Endothelial cell of umbilical vein (primary cell): Measurements from ENCODE around the gene ENPEP. TPM values are rescaled to one million over a fixed set of nuclear protein-coding genes. Genes with fewer than 3 reads are reported as not detected.

Experiments
- BruUV-seq: library from RNA; stranded (reverse); fragments of 400-500 nt; replicated peaks from 2 replicates; lab custom pipeline; 2021; lab: Mats Ljungman, UMichigan
- CTCF ChIA-PET: fragments of 300-600, 350-600 bp; sonication (Branson Sonifier 250); formaldehyde crosslinking; loops from one replicate; lab custom pipeline; 2021; ENCODE audit warnings: antibody characterized with exemption, inconsistent platforms; lab: Charles Lee
- POLR2A ChIA-PET: fragments of 300-600, 350-600 bp; sonication (Branson Sonifier 250); formaldehyde crosslinking; loops from one replicate; lab custom pipeline; 2021; ENCODE audit warnings: antibody characterized with exemption, inconsistent platforms; lab: Charles Lee
- DNase-seq: peaks from one replicate; pipeline ENCODE4 v3.0.0-alpha.2; 2011; ENCODE audit warnings: low read depth, low spot score
- FAIRE-seq: peaks from 2 replicates; lab custom pipeline; 2011; peaks lifted over from hg19 to GRCh38; lab: Jason Lieb, UNC
- H2AFZ ChIP-seq: 2 replicates; pipeline ENCODE4 v1.6.0; 2012; ENCODE audit warnings: low read depth, low read length, control low read depth, inconsistent platforms
- H3K27ac ChIP-seq: 2 replicates; pipeline ENCODE4 v1.5.1; 2011; ENCODE audit warnings: low read depth, mild to moderate bottlenecking, control low read depth, low read length, moderate library complexity; ENCODE audit not compliant: insufficient read depth
- H3K27me3 ChIP-seq, 2 experiments: 2 replicates each; pipeline versions ENCODE4 v1.6.0 to v1.6.1; 2011; ENCODE audit warnings: low read length in 2 of 2, mixed read lengths in 1 of 2; ENCODE audit not compliant: control insufficient read depth in 2 of 2, insufficient read depth in 2 of 2
- H3K36me3 ChIP-seq, 2 experiments: 2 replicates in 1 of 2; 3 replicates in 1 of 2; pipeline ENCODE4 v1.5.1; 2011; ENCODE audit warnings: low read length in 2 of 2, mild to moderate bottlenecking in 1 of 2, moderate library complexity in 1 of 2; ENCODE audit not compliant: control insufficient read depth in 2 of 2, insufficient read depth in 2 of 2; ENCODE audit errors: extremely low read depth in 1 of 2
- H3K4me1 ChIP-seq: 3 replicates; pipeline ENCODE4 v1.5.1; 2011; ENCODE audit warnings: mild to moderate bottlenecking, low read length; ENCODE audit not compliant: control insufficient read depth, insufficient read depth; ENCODE audit errors: extremely low read depth
- H3K4me2 ChIP-seq: 2 replicates; pipeline ENCODE4 v1.6.1; 2011; ENCODE audit warnings: low read length, control low read depth, mixed read lengths; ENCODE audit not compliant: insufficient read depth
- H3K4me3 ChIP-seq, 3 experiments: fragments of 200-600 bp in 1 of 3; sonication (generic), shearing (Covaris generic) in 1 of 3; replicated peaks in 1 of 3; 2 replicates each; pipeline ENCODE4 v1.5.1; 2011 to 2016; ENCODE audit warnings: control low read depth in 3 of 3, low read length in 3 of 3, mild to moderate bottlenecking in 2 of 3, inconsistent platforms in 1 of 3, low read depth in 1 of 3, moderate library complexity in 1 of 3; ENCODE audit not compliant: insufficient read depth in 1 of 3
- H3K79me2 ChIP-seq: 2 replicates; pipeline ENCODE4 v1.6.0; 2012; ENCODE audit warnings: low read length, inconsistent platforms; ENCODE audit not compliant: control insufficient read depth, insufficient read depth
- H3K9ac ChIP-seq: replicated peaks from 2 replicates; pipeline ENCODE3; 2011; ENCODE audit warnings: low read length, control low read depth; ENCODE audit not compliant: insufficient read depth; ENCODE audit errors: extremely low read depth
- H3K9me1 ChIP-seq: replicated peaks from 3 replicates; pipeline ENCODE4 v1.6.0; 2011; ENCODE audit warnings: mild to moderate bottlenecking, low read length; ENCODE audit not compliant: control insufficient read depth, insufficient read depth; ENCODE audit errors: extremely low read depth
- H3K9me3 ChIP-seq: replicated peaks from 2 replicates; pipeline ENCODE4 v1.5.1; 2012; ENCODE audit warnings: low read length, inconsistent platforms; ENCODE audit not compliant: control insufficient read depth, insufficient read depth
- H4K20me1 ChIP-seq: replicated peaks from 2 replicates; pipeline ENCODE3; 2011; ENCODE audit warnings: mild to moderate bottlenecking, low read length; ENCODE audit not compliant: control insufficient read depth, insufficient read depth; ENCODE audit errors: extremely low read depth
- EZH2 ChIP-seq: IDR thresholded peaks from 2 replicates; pipeline ENCODE4 v1.6.1; 2012; ENCODE audit warnings: borderline replicate concordance, low read depth, mild to moderate bottlenecking, moderate library complexity, low read length, inconsistent platforms; ENCODE audit not compliant: severe bottlenecking
- FOS ChIP-seq: IDR thresholded peaks from 2 replicates; pipeline ENCODE4 v1.6.1; 2011; ENCODE audit warnings: mild to moderate bottlenecking, low read length, moderate library complexity, borderline replicate concordance; ENCODE audit not compliant: insufficient read depth
- GATA2 ChIP-seq: IDR thresholded peaks from 2 replicates; pipeline ENCODE4 v1.7.0; 2011; ENCODE audit warnings: low read depth, mild to moderate bottlenecking, moderate library complexity, mixed read lengths, low read length; ENCODE audit not compliant: insufficient read length, insufficient read depth
- JUN ChIP-seq: IDR thresholded peaks from 2 replicates; pipeline ENCODE4 v1.6.1; 2011; ENCODE audit warnings: borderline replicate concordance, low read depth; ENCODE audit not compliant: insufficient read length, insufficient read depth
- POLR2AphosphoS5 ChIP-seq: IDR thresholded peaks from 2 replicates; pipeline ENCODE4 v1.6.1; 2012; ENCODE audit warnings: low read depth, mild to moderate bottlenecking, control low read depth, low read length, moderate library complexity; ENCODE audit not compliant: insufficient read depth
- dilution Hi-C: fragments of 300-500 bp; cut with MboI; formaldehyde crosslinking; loops from one replicate; pipeline ENCODE4 v1.15.0; 2019; ENCODE audit warnings: low sequenced_read_pairs; ENCODE audit not compliant: extremely low pct_ligation_motif_present
- intact Hi-C: fragments of 100-400 bp; cut with micrococcal nuclease; formaldehyde crosslinking; loops from one replicate; pipeline ENCODE4 v1.10.0; 2022
- polyA plus RNA-seq, 4 experiments: library from polyadenylated mRNA; depleted of rRNA in 3 of 4; stranded (reverse) in 3 of 4; unstranded in 1 of 4; fragments of >200 nt; gene quantifications; 2 replicates each; pipeline versions ENCODE4 v1.2.1 to v1.2.3, GENCODE V29; 2011 to 2012; ENCODE audit warnings: missing spikeins in 1 of 4
- total RNA-seq: library from RNA; stranded (reverse); gene quantifications from 2 replicates; pipeline ENCODE4 v1.2.3, GENCODE V29; 2021

The ENPEP gene
- total and polyA plus RNA-seq, 2 donors (not counting 3 experiments of a cell fraction or from before 2014, with no cell fraction given): not detected

GRCh38 chr4:110480746-110481271, 4.9 kb downstream of the ENPEP start:
- no peak overlapping the region for H2AFZ ChIP-seq
- intact Hi-C loops (no loop called here), dilution Hi-C loops (no loop called here)
- H4K20me1 ChIP-seq: no peaks in the 10 kb centered on the region
- no TSS peak for BruUV-seq
- H3K27me3 ChIP-seq: peaks cover 0 to 4% of the 10 kb centered on the region in 2 experiments
- no peak overlapping the region for H3K4me3 ChIP-seq
- no peaks in the 10 kb centered on the region for H3K36me3 ChIP-seq
- no peak overlapping the region for H3K9ac ChIP-seq
- peak; percentile 26 for FAIRE-seq
- H3K9me1 ChIP-seq: no peaks in the 10 kb centered on the region
- no peaks in the 10 kb centered on the region for H3K79me2 ChIP-seq
- POLR2A ChIA-PET: no interaction called here
- H3K4me2 ChIP-seq: no peak overlapping the region
- CTCF ChIA-PET: no interaction called here
- TF ChIP-seq FOS: no peak
- H3K4me1 ChIP-seq: no peaks in the 10 kb centered on the region
- no peak for DNase-seq
- H3K27ac ChIP-seq: no peak overlapping the region
- H3K9me3 ChIP-seq: no peaks in the 10 kb centered on the region

- Histone ChIP-seq H3K27me3 (peaks cover 0 to 4% of the 10 kb centered on the region in 2 experiments), H3K9me1 (no peaks in the 10 kb centered on the region), H3K4me1 (no peaks in the 10 kb centered on the region), H3K79me2 (no peaks in the 10 kb centered on the region), H4K20me1 (no peaks in the 10 kb centered on the region), H2AFZ (no peak overlapping the region), H3K36me3 (no peaks in the 10 kb centered on the region), H3K9ac (no peak overlapping the region), H3K4me2 (no peak overlapping the region), H3K9me3 (no peaks in the 10 kb centered on the region), H3K4me3 (no peak overlapping the region), H3K27ac (no peak overlapping the region)
- DNase-seq (no peak), FAIRE-seq (no peak)
- no TSS peak for BruUV-seq
- ChIA-PET CTCF (no interaction called here), POLR2A (no interaction called here)
- dilution Hi-C loops (no loop called here), intact Hi-C loops (no loop called here)
- TF ChIP-seq FOS: no peak
- TF ChIP-seq JUN: no peak
- no peak for TF ChIP-seq EZH2
- no peak for TF ChIP-seq POLR2AphosphoS5
- TF ChIP-seq GATA2: no peak
These were observed 7.6 kb downstream of the ENPEP start for GRCh38 chr4:110483516-110483915.
